Hepatocyte (in vitro differentiated cells): ENCODE results near the gene CLCA4.

ENCODE experiments used
- EZH2 ChIP-seq: fragments of 200-600 bp; sonication (generic); IDR thresholded peaks from 2 replicates; pipeline ENCODE4 v1.6.1; 2016; ENCODE audit warnings: antibody characterized with exemption, mild to moderate bottlenecking, borderline replicate concordance
- TF ChIP-seq, protein P1 (sequence below): fragments of 200-600 bp; sonication (generic); IDR thresholded peaks from 2 replicates; pipeline ENCODE4 v1.5.1; 2016; ENCODE audit warnings: antibody characterized with exemption, mild to moderate bottlenecking; ENCODE audit not compliant: poor library complexity

DNA sequence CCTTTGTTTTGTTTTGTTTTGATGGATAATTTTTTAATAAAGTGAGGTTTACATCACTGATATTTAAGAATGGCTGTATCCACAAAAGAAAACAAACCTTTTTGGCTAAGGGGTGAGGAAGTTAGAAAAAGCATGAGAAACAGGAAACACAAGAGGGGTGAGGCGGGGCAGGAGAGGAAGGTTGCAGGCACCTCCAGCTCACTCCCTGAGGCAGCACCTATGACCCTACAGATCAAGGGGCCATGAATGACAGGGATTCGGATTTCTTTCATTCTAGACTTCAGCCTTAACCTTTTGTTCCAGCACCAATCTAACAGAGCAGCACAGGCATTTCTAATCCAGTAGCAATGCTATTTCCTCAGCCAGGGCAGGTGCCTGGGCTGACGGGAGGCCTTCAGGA, 4.4 kb downstream of the CLCA4 start:
- TF ChIP-seq, protein P1, sequence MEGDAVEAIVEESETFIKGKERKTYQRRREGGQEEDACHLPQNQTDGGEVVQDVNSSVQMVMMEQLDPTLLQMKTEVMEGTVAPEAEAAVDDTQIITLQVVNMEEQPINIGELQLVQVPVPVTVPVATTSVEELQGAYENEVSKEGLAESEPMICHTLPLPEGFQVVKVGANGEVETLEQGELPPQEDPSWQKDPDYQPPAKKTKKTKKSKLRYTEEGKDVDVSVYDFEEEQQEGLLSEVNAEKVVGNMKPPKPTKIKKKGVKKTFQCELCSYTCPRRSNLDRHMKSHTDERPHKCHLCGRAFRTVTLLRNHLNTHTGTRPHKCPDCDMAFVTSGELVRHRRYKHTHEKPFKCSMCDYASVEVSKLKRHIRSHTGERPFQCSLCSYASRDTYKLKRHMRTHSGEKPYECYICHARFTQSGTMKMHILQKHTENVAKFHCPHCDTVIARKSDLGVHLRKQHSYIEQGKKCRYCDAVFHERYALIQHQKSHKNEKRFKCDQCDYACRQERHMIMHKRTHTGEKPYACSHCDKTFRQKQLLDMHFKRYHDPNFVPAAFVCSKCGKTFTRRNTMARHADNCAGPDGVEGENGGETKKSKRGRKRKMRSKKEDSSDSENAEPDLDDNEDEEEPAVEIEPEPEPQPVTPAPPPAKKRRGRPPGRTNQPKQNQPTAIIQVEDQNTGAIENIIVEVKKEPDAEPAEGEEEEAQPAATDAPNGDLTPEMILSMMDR, result no peak
- no peak for TF ChIP-seq EZH2
